HG02943 (cell line): ENCODE results near the gene PRR20G.
"Not testable (repeated sequence)": the region's sequence is repeated elsewhere in the genome, so short reads cannot be mapped to it uniquely, and the experiment has no call there.

Experiments
- ATAC-seq: cut with Tn5 transposase; IDR thresholded peaks from one replicate; pipeline ENCODE4 v1.9.1; 2021; ENCODE audit warnings: mild to moderate bottlenecking, low read depth, moderate library complexity; ENCODE audit not compliant: unreplicated experiment

Gene PRR20G

GRCh38 chr3:127287840-127288239, at the start of gene PRR20G:
Gene PRR20G, minus strand, starts transcription at chr3:127288046. Its CDS starts 681 bp downstream, at chr3:127287365.
- ATAC-seq, result no peak

- no peak for ATAC-seq
These were observed 49.2 kb upstream of the PRR20G start for GRCh38 chr3:127337001-127337400.

DNA sequence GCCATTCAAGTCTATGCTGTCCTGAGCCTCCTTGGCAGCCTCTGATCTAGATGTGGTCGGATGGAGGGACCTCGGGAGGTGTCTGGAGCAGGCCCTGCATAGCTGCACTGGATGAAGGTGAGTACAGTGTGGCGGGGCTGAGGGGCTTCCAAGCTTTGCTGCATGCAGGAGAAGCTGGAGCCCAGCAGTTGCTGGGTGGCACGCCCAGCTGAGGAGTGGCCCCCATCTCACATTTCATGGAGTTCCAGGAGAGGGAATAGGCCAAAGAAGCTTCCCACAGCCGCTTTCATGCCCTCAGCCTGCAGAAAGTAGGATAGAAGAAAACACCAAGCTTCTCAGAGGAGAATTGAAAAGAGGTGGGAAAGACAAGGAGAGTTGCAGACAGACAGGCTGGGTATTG, 48.3 kb upstream of the PRR20G start:
- no peak for ATAC-seq

DNA sequence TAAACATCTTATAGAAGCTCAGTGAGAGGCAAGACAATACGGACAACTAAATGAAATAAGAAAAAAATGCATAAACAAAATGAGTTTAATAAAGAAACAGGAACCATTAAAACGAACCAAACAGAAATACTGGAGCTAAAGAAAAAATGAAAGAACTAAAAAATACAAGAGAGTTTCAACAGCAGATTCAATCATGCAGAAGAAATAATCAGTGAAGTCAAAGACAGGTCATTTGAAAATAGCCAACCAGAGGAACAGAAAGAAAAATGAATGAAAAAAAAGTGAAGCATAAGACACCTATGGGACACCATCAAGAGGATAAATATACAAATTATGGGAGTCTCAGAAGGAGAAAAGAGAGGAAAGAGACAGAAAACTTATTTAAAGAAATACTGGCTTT, 42.5 kb upstream of the PRR20G start:
- ATAC-seq, result no peak

- no peak for ATAC-seq
These were observed 41.9 kb upstream of the PRR20G start for GRCh38 chr3:127329631-127330285.

DNA sequence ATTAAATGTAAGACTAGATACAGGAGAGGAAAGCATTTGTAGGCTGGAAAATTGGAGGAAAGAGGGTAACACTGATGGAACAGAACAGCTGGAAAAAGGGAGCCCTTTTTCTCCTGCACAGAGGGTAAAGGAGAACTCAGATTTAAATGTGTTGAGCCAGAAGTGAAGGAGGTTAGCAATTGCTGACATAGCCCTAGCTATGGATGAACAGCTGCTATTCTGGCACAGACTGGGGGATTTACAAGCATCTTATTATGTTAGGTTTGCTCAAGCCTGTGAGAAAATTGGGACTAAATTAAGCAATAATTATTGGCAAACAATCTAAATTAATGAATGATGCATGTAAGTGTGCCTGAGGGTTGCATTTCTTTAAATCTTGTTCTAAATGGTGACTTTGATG, 40.6 kb upstream of the PRR20G start:
- no peak for ATAC-seq

DNA sequence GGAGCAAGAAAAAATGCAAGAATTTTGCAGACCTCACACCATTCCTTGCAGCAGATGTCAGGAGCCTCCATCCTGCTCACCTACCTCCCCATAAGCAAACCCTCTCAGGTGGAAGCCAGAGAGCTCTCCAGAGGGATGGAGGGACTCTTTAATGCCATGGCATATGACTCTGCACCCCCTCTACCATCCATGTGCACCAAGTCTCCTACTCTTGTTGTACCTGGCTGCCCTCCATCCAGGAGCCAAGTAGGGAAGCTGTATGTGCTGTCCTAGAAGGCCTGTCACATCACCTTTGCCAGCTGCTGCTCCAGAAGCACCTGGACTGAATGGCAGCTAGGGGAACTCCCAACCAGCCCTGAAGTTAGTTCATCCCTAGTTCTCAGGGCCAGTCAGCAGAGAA, 38.5 kb upstream of the PRR20G start:
- no peak for ATAC-seq

DNA sequence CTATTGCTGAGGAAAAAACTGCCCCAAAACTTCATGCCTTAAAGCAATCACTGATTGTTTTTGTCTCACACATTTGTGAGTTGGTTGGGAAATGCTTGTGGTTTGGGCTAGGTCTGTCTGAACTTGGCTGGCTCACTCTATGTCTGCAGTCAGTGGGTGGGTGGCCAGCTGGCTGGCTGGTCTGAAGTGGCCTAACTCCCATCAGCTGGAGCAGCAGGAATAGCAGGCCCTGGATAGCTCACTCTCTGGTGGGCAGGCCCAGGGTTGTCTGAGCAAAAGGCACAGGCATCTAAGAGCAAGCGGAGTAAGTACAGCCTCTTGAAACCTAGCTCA, 37.7 kb upstream of the PRR20G start:
- no peak for ATAC-seq

DNA sequence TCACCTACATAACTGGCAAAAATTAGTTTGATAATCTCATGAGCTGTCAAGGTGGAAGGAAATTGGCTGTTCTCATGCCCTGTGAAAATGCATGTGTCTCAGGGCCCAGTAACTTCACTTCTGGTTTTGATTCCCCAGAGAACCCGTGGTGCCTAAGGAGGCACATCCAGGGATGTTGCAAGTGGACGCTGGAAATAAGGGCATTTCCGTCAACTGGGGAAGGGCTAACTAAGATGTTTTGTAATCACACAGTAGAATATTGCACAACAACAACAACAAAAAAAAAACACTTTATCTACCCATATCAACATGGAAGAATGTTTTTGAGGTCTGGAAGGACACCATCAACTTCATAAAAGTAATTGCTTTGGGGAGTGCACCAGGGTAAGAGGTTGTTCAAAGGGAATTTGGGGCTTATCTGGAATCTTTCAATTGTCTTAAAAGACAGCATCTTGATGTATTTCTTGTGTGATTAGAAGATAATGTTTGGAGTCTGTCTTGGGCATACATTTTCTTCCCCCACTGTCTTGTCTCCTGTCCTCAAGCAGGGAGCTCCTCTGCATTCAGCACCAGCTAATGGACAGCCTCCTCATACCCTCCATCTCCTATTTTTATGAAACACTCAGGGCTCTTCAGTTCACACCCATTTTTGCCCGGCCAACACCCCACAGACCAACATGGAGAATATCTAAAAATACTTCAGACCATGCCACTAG, 37.2 kb upstream of the PRR20G start:
- no peak for ATAC-seq

DNA sequence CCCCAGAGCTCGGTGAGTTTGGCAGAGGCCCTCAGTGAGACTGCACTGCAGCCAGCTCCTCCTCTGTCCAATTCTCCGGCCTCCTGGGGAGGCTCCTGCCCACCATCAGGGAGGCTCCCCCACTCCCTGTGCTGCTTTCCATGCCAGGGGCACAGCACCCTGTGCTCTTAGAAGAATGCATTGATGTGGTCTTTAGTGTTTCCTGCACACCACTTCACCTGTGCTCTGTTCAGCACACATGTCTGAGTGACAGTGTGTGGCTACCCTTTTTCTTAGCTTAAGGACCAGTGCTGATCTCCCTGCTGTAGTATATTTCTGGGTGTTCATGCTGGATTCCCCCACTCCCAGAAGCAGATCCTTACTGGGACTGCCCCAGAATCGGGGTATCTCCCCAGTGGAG, 36.2 kb upstream of the PRR20G start:
- no peak for ATAC-seq

DNA sequence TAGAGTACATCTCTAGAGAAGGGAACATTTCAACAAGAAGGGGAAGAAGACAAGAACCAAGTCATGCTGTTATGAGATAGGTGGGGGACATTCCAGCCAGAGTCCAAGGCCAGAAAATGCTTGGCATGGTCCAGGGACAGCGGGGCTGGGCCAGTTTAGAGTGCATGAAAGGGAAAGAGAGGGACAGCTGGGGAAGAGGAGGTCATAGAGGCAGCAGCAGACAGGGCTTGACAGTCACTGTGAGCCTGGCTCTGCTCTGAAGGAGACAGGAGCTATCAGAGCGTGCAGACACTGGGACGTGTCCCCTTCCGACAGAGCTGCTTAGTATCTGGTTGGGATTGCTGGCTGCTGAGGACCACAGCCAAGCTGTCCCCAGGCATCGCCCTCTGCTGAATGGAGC, 35.7 kb upstream of the PRR20G start:
- no peak for ATAC-seq

- no peak for ATAC-seq
These were observed 33.5 kb upstream of the PRR20G start for GRCh38 chr3:127321371-127321770.

- ATAC-seq, result no peak
These were observed 32.8 kb upstream of the PRR20G start for GRCh38 chr3:127320529-127321121.

DNA sequence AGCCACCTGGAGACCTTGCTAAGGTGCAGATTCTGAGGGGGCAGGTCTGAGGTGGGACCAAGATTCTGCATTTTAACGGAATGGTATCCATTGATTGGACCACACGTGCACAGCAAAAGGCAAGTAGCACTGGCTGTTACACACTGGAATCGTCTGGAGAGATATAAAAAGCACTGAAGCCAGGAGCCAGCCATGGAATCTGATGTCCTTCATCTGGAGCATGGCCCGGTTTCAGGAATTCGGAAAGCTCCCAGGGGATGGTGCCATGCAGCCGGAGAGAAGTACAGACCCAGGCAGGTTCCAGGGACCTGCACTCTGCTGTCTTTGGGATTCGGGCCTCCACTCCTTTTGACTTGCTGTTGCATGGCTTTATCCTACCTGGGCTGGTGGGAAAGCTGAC, 28.8 kb upstream of the PRR20G start:
- no peak for ATAC-seq

- no peak for ATAC-seq
These were observed 25.0 kb upstream of the PRR20G start for GRCh38 chr3:127312818-127313217.

DNA sequence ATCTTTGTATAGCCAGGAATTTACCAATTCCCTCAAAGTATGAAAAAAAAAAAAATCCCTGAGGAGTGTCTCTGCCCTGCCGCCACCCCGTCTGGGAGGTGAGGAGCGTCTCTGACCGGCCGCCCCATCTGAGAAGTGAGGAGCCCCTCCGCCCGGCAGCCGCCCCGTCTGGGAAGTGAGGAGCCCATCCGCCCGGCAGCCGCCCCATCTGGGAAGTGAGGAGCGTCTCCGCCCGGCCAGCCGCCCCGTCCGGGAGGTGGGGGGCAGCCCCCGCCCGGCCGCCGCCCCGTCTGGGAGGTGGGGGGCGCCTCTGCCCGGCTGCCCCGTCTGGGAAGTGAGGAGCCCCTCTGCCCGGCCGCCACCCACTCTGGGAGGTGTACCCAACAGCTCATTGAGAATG, 21.0 kb upstream of the PRR20G start:
- ATAC-seq, result not testable (repeated sequence)

- no peak for ATAC-seq
These were observed 20.1 kb upstream of the PRR20G start for GRCh38 chr3:127307916-127308315.

DNA sequence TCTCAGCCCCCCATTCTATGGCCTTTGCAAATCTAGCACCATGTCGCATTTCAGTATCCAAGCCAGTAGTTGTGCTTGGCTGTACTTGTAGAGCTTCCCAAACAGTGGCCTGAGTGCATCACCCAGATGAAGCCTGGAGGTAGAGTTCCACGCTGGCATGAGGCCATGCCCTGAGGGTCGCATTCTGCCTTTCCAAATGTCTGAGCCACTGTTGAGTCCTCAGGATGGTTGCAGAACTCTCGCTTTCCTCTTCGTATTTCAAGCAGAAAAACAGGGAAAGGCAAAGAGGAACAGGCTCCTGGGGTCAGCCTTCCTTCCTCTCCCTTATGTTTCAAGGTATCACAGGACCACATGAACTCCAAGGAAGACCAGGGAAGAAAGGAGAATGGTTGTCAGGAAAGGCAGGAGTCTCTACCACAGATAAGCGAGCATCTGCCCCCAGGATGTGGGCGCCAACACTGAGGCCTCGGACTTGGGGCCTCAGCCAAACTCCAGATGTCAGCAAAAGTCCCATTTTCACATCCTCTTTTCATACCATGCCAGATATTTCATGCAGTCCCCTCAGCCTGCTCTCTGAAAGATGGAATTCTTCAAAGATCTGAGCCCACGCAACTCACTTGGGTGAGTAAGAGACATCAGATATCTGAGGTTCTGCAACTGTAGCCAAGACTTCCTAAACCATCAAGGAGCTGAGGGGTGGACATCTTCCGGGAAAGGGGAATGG, 19.4 kb upstream of the PRR20G start:
- no peak for ATAC-seq

- no peak for ATAC-seq
These were observed 18.7 kb upstream of the PRR20G start for GRCh38 chr3:127306361-127307111.

DNA sequence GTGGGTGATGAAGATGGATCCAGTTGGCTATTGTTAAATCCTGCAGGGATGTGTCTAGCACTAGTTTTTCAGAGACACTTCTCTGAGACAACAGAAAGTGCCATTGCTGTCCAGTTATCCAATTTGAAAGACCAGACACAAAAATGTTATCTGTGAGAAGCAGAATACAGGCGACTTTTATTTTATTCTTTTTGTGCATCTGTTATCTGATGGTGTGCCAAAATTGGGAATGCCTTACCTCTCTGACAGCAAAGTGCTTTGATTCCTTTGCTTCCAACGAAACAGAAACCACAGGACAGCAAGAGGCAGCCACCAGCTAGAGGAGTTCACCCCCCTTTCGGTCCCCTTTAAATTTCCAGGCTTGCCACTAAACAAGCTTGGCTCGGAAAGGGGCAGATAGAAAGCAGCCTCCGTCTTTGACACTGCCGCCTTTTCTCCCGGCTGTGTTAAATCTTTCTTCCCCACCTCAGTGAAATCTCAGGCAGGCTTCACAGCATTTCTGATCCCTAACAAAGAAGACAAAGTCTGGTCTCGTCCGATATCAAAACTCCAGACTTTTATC, 17.7 kb upstream of the PRR20G start:
- no peak for ATAC-seq
